Mucosa of descending colon (tissue), 3 donors: ENCODE measurements around the gene CEP68. TPM values are rescaled to one million over a fixed set of nuclear protein-coding genes. Genes with fewer than 3 reads are reported as not detected.

Source experiments
- ATAC-seq: fragments of 200-7000 bp; cut with Tn5 transposase; one replicate; pipeline ENCODE4 v1.9.1; 2020; ENCODE audit warnings: mild to moderate bottlenecking, moderate library complexity
- DNase-seq, 3 donors: peaks; one replicate each; pipeline ENCODE4 v3.0.0-alpha.2; 2020
- H3K36me3 ChIP-seq: fragments of 200-600 bp; one replicate; pipeline ENCODE4 v1.8.0; 2021; ENCODE audit warnings: low read depth, mild to moderate bottlenecking
- H3K4me1 ChIP-seq: fragments of 200-600 bp; one replicate; pipeline ENCODE4 v1.8.0; 2021; ENCODE audit warnings: low read depth, mild to moderate bottlenecking
- H3K4me3 ChIP-seq: fragments of 200-600 bp; one replicate; pipeline ENCODE4 v1.8.0; 2021; ENCODE audit warnings: mild to moderate bottlenecking
- H3K9me3 ChIP-seq: fragments of 200-600 bp; one replicate; pipeline ENCODE4 v1.8.0; 2021; ENCODE audit warnings: mild to moderate bottlenecking
- CTCF ChIP-seq: fragments of 200-600 bp; IDR thresholded peaks from one replicate; pipeline ENCODE4 v1.8.0; 2022; ENCODE audit warnings: antibody characterized with exemption, mild to moderate bottlenecking
- intact Hi-C, 2 donors: fragments of 100-400 bp; cut with DNase I in 1 of 2; cut with micrococcal nuclease in 1 of 2; formaldehyde crosslinking; loops; one replicate each; pipeline versions ENCODE4 v1.11.0 to v1.11.1; 2022; cut with DNase I, micrococcal nuclease
- total RNA-seq, 3 donors: library from RNA; stranded (reverse); fragmentation: NEBNext Ultra II Directional in 2 of 3; extraction: Animal tissue kit (Norgen Biotek cat#: 25700) in 2 of 3; gene quantifications; one replicate each; pipeline versions ENCODE4 v1.2.1 to v1.2.4, GENCODE V29; 2021 to 2023
- donor health status: DM: no; HTN: no; CAD: no; lungs with moderate emphysema.
- donor health status: DM: no; HTN: no; CAD: no.
- donor health status: DM: no; HTN: yes; CAD: no.

The CEP68 gene
- total RNA-seq, 3 donors from 2014 or later, result 8.9 to 30.9 (median 13.2) TPM

GRCh38 chr2:65049010-65049639 is 7.1 kb upstream of the CEP68 start:
- DNase-seq (no peak), ATAC-seq (no peak)
- no peak for TF ChIP-seq CTCF
- Histone ChIP-seq H3K4me3 (no peak overlapping the region), H3K4me1 (peaks cover 3% of the 10 kb centered on the region), H3K36me3 (no peaks in the 10 kb centered on the region), H3K9me3 (peaks cover 6% of the 10 kb centered on the region)
- intact Hi-C loops, result no loop called here

GRCh38 chr2:65050931-65051330 is 5.3 kb upstream of the CEP68 start:
- ATAC-seq, result no peak
- no peak for DNase-seq
- no peak overlapping the region for H3K4me3 ChIP-seq
- peaks cover under 1% of the 10 kb centered on the region for H3K36me3 ChIP-seq
- intact Hi-C loops, result no loop called here
- no peaks in the 10 kb centered on the region for H3K9me3 ChIP-seq
- TF ChIP-seq CTCF, result no peak
- H3K4me1 ChIP-seq, result peaks cover 10% of the 10 kb centered on the region

GRCh38 chr2:65053199-65053598 is 3.0 kb upstream of the CEP68 start:
- no peak for TF ChIP-seq CTCF
- Histone ChIP-seq H3K36me3 (peaks cover 3% of the 10 kb centered on the region), H3K9me3 (no peaks in the 10 kb centered on the region), H3K4me1 (peaks cover 16% of the 10 kb centered on the region), H3K4me3 (no peak overlapping the region)
- ATAC-seq (peak; percentile 4), DNase-seq (peak in 1 of 3 donors; percentile 58)
- intact Hi-C loops, result no loop called here

DNA sequence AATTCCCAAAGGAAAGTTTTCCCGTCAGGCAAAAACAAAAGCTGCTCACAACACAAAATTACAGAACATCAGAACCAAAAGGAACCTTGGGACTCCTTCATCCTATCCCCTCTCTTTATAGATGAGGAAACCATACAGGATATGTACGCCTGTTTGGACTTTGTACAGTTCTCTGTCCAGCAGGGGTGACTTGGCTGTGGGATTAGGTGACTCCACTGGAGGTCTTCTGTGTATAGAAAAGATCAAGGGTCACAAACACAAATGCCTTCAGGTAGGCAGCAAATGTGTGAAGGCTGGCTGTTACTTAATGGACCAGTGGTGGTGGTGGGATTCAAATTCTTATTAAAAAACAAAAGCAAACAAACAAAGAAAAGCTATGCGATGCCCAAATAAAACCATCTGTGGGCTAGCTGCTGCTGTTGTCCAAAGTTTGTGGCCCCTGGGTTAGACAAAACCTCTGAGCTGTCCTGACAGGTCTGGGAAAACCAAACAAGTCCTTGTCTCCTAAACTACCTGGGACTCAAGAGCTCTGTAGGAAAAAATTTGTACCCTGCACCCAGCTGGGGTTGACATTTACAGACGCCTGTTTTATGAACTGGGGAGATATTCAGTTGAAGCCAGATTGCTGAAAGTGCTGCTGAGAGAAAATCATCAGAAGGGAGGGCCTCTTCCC is 1.3 kb upstream of the CEP68 start:
- intact Hi-C loops, result no loop called here
- no peak for ATAC-seq

GRCh38 chr2:65055422-65056214 is 598 bp upstream of the CEP68 start:
- TF ChIP-seq CTCF, result no peak
- H3K4me1 ChIP-seq, result peaks cover 31% of the 10 kb centered on the region
- H3K36me3 ChIP-seq, result peaks cover 3% of the 10 kb centered on the region
- intact Hi-C loops, result no loop called here
- H3K4me3 ChIP-seq, result peak overlapping the region; percentile 71
- ATAC-seq (peak; percentile 59), DNase-seq (peak in 1 of 3 donors; percentile 88)
- H3K9me3 ChIP-seq, result no peaks in the 10 kb centered on the region

More for the DNA sequence above, 1.3 kb upstream of the CEP68 start:
- TF ChIP-seq CTCF, result no peak
- no peak overlapping the region for H3K4me3 ChIP-seq
- H3K36me3 ChIP-seq, result peaks cover 3% of the 10 kb centered on the region
- no peaks in the 10 kb centered on the region for H3K9me3 ChIP-seq
- peaks cover 30% of the 10 kb centered on the region for H3K4me1 ChIP-seq
- no peak for DNase-seq
